ENCODE results near the gene RASAL1. TPM values are rescaled to one million over a fixed set of nuclear protein-coding genes. Genes with fewer than 3 reads are reported as not detected.
A peak's percentile ranks its signal among the peaks of the same experiment; 100 is the strongest.

RASAL1 gene
- total RNA-seq, 1 experiment from 2014 or later = 0.32 TPM

- no TSS peak for BruUV-seq (replicated peaks)
These were observed 26.0 kb upstream of the RASAL1 start for GRCh38 chr12:113161415-113162016.

DNA sequence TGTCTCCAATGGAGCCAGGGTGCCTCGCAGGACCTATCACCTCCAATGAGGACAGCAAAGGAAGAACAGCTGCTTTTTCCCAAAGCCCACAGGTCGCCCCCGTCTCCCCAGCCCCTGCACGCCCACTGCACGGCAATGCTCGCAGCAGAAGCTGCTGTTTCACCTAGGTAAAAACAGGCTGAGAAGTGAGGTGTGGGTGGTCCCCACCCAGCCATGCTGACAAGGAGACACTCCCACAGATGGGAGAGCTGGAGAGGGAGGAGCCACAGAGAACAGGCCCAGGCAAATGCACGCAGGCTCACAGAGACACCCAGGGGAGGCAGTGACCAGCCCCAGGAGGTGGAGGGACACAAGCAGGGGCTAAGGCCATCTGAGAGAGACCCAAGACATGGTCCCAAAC is 24.4 kb upstream of the RASAL1 start:
- intact Hi-C loops (cut with micrococcal nuclease; ENCODE audit: unreplicated experiment) = loop anchor here (10.0 kb wide), 1 partner anchor 165 kb away; no protein-coding TSS in a partner anchor

More at GRCh38 chr12:113161415-113162016, 26.0 kb upstream of the RASAL1 start:
- TF ChIP-seq, protein P1, sequence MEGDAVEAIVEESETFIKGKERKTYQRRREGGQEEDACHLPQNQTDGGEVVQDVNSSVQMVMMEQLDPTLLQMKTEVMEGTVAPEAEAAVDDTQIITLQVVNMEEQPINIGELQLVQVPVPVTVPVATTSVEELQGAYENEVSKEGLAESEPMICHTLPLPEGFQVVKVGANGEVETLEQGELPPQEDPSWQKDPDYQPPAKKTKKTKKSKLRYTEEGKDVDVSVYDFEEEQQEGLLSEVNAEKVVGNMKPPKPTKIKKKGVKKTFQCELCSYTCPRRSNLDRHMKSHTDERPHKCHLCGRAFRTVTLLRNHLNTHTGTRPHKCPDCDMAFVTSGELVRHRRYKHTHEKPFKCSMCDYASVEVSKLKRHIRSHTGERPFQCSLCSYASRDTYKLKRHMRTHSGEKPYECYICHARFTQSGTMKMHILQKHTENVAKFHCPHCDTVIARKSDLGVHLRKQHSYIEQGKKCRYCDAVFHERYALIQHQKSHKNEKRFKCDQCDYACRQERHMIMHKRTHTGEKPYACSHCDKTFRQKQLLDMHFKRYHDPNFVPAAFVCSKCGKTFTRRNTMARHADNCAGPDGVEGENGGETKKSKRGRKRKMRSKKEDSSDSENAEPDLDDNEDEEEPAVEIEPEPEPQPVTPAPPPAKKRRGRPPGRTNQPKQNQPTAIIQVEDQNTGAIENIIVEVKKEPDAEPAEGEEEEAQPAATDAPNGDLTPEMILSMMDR (conservative IDR thresholded peaks at IDR 0.05; ENCODE audit: low read depth, low read length) = no peak
- TF ChIP-seq EZH2 (IDR thresholded peaks at IDR 0.05; ENCODE audit: borderline replicate concordance, low read depth, low read length, poor library complexity, severe bottlenecking) = no peak
- peak; percentile 97 for DNase-seq (ENCODE audit: low spot score)
- Histone ChIP-seq H3K9me3 (ENCODE audit: low read depth, low read length, poor library complexity, severe bottlenecking) (no peaks in the 10 kb centered on the region), H3K4me3 (ENCODE audit: low read depth, low read length, poor library complexity, severe bottlenecking) (no peak overlapping the region), H3K4me1 (ENCODE audit: insufficient read depth, low read length, poor library complexity, severe bottlenecking) (peaks cover 7% of the 10 kb centered on the region), H3K36me3 (ENCODE audit: insufficient read depth, low read length, poor library complexity, severe bottlenecking) (peaks cover 29% of the 10 kb centered on the region), H3K27ac (ENCODE audit: low read depth, low read length, poor library complexity, severe bottlenecking) (no peak overlapping the region), H3K27me3 (replicated peaks; ENCODE audit: insufficient read depth, low read depth, low read length, poor library complexity) (no peaks in the 10 kb centered on the region)
- intact Hi-C loops (cut with micrococcal nuclease; ENCODE audit: unreplicated experiment) = no loop called here
- CTCF ChIA-PET = interaction anchor here (0.6 to 1.3 kb wide), 5 partner anchors 12 to 255 kb away, joined by 3 to 6 read pairs (median 3); no protein-coding TSS in a partner anchor
- POLR2A ChIA-PET (ENCODE audit: low non-redundant PET) = interaction anchor here (0.6 kb wide), 1 partner anchor 304 kb away, joined by 3 read pairs; no protein-coding TSS in a partner anchor

DNA sequence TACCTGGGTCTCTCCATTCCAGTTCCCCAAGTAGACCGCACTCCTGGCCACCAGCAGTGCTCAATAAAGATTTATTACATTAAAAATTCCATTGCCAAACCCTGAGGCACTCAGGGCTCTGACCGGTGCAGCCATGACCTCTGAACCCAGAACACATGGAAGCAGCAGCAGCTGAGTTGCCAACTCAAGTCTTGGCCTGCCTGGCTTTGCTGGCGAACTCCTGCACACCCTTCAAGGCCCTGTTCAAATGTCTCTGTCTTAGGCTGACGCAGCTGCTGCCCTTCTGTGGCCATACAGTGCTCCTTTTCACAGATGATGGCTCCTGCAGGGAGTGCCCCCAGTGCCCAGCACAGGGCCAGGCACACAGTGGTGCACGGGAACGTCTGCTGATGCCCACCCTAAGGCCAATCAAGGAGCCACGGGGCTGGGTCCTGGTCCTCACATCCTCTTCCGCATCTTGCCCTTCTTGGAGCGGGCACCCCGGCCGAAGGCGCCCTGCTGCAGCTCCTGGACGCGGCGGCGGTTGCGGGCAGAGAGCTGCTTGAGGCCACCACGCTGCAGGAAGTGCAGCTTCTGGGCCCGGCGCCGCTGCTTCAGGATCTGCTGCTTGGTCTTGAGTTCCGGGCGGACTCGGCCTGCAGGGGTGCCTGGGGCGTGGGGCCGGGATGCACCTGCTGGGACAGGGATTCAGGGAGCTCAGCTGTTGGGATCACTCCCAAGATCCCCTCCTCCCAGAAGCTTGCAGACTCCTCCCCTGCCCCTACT is 23.1 kb upstream of the RASAL1 start:
- BruUV-seq (replicated peaks) = TSS peak; percentile 95
- H3K4me3 ChIP-seq (ENCODE audit: low read depth, low read length, poor library complexity, severe bottlenecking) = no peak overlapping the region
- peaks cover 5% of the 10 kb centered on the region for H3K27me3 ChIP-seq (replicated peaks; ENCODE audit: insufficient read depth, low read depth, low read length, poor library complexity)
- H3K9me3 ChIP-seq (ENCODE audit: low read depth, low read length, poor library complexity, severe bottlenecking) = no peaks in the 10 kb centered on the region
- CTCF ChIA-PET = interaction anchor here (0.6 kb wide), 1 partner anchor 307 kb away, joined by 3 read pairs; no protein-coding TSS in a partner anchor
- TF ChIP-seq, protein P1 (conservative IDR thresholded peaks at IDR 0.05; ENCODE audit: low read depth, low read length) = no peak
- no peak for TF ChIP-seq EZH2 (IDR thresholded peaks at IDR 0.05; ENCODE audit: borderline replicate concordance, low read depth, low read length, poor library complexity, severe bottlenecking)
- intact Hi-C loops (cut with micrococcal nuclease; ENCODE audit: unreplicated experiment) = loop anchor here (10.0 kb wide), 1 partner anchor 164 kb away; no protein-coding TSS in a partner anchor
- POLR2A ChIA-PET (ENCODE audit: low non-redundant PET) = no interaction called here
- no peak overlapping the region for H3K27ac ChIP-seq (ENCODE audit: low read depth, low read length, poor library complexity, severe bottlenecking)
- peaks cover 7% of the 10 kb centered on the region for H3K4me1 ChIP-seq (ENCODE audit: insufficient read depth, low read length, poor library complexity, severe bottlenecking)
- H3K36me3 ChIP-seq (ENCODE audit: insufficient read depth, low read length, poor library complexity, severe bottlenecking) = peaks cover 26% of the 10 kb centered on the region
- DNase-seq (ENCODE audit: low spot score) = no peak

More for the DNA sequence above, 24.4 kb upstream of the RASAL1 start:
- peaks cover 29% of the 10 kb centered on the region for H3K36me3 ChIP-seq (ENCODE audit: insufficient read depth, low read length, poor library complexity, severe bottlenecking)
- H3K27me3 ChIP-seq (replicated peaks; ENCODE audit: insufficient read depth, low read depth, low read length, poor library complexity) = no peaks in the 10 kb centered on the region
- TF ChIP-seq, protein P1 (conservative IDR thresholded peaks at IDR 0.05; ENCODE audit: low read depth, low read length) = no peak
- TF ChIP-seq EZH2 (IDR thresholded peaks at IDR 0.05; ENCODE audit: borderline replicate concordance, low read depth, low read length, poor library complexity, severe bottlenecking) = no peak
- POLR2A ChIA-PET (ENCODE audit: low non-redundant PET) = no interaction called here
- DNase-seq (ENCODE audit: low spot score) = no peak
- CTCF ChIA-PET = no interaction called here
- H3K9me3 ChIP-seq (ENCODE audit: low read depth, low read length, poor library complexity, severe bottlenecking) = no peaks in the 10 kb centered on the region
- H3K4me3 ChIP-seq (ENCODE audit: low read depth, low read length, poor library complexity, severe bottlenecking) = no peak overlapping the region
- no TSS peak for BruUV-seq (replicated peaks)
- peaks cover 7% of the 10 kb centered on the region for H3K4me1 ChIP-seq (ENCODE audit: insufficient read depth, low read length, poor library complexity, severe bottlenecking)
- H3K27ac ChIP-seq (ENCODE audit: low read depth, low read length, poor library complexity, severe bottlenecking) = no peak overlapping the region

Data from A673 (cell line).